ENCODE results near the gene USH1G. TPM values are rescaled to one million over a fixed set of nuclear protein-coding genes. Genes with fewer than 3 reads are reported as not detected.

The USH1G gene
- total RNA-seq, 1 donor from 2014 or later = under 0.01 TPM

DNA sequence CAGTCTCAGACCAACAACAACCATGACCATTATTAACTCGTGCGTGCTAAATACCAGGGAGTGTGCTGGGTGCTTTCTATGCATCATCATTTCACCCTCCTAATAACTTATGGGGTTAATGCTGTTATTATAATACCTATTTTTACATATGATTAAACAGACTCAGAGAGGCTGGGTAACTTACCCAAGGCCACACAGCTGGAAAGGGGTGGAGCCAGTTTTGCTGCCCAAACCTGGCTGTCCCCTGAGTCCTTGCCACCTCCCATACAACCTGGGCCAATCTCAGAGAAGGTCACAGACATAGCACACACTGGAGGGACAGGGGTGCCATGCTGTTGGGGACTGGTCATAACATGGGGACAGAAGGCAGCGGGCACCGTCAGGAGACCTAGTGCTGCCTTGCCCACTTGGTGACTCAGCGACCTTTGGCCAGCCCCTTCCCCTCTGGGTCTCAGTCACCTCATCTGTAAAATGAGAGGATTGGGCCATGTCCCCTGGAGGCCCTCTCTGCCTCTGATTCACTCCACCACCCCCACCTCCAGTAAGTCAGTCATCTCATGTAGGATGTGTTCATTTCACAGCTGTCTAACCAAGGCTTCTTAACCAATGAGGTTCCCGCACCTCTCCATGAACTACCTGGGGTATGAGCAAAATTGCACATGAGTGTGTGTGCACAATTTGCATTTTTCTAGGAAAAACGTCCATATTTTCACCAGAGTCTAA lies 18.2 kb downstream of the USH1G start:
- Histone ChIP-seq H3K4me3 (ENCODE audit: low read length in 3 of 3) (no peak overlapping the region), H3K9me3 (ENCODE audit: control insufficient read depth in 3 of 3, low read length in 3 of 3) (no peaks in the 10 kb centered on the region), H3K36me3 (ENCODE audit: control insufficient read depth in 3 of 3, insufficient read depth in 3 of 3, low read length in 3 of 3) (no peaks in the 10 kb centered on the region), H3K27ac (ENCODE audit: low read depth, low read length) (no peak overlapping the region), H3K27me3 (ENCODE audit: control insufficient read depth in 3 of 3, insufficient read depth in 3 of 3, low read length in 3 of 3) (peaks cover 27 to 30% (median 29%) of the 10 kb centered on the region in 3 donors), H3K4me1 (ENCODE audit: control insufficient read depth in 3 of 3, insufficient read depth in 3 of 3, low read length in 3 of 3) (no peaks in the 10 kb centered on the region), H3K9ac (ENCODE audit: low read depth in 1 of 3, low read length in 3 of 3) (no peak overlapping the region)

DNA sequence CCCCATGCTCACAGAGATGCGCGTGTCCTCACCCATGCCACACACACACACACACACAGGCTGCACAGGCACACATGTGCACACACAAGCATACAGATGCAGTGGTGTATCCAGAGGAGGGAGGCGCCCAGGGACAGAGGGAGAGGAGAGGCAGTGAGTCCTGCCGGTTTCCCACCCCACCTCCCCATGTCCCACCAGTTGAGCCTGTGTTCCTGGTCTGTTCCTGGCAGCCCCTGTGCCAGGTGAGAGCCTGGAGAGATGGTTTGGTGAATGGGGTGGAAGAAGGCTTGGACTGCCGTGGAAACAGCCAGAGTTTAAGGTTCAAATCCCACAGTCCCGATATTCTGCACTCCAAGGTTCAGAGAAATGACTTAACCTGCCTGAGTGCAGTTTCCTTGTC lies 19.4 kb downstream of the USH1G start:
- Histone ChIP-seq H3K9me3 (ENCODE audit: control insufficient read depth in 3 of 3, low read length in 3 of 3) (no peaks in the 10 kb centered on the region), H3K4me1 (ENCODE audit: control insufficient read depth in 3 of 3, insufficient read depth in 3 of 3, low read length in 3 of 3) (no peaks in the 10 kb centered on the region), H3K4me3 (ENCODE audit: low read length in 3 of 3) (no peak overlapping the region), H3K36me3 (ENCODE audit: control insufficient read depth in 3 of 3, insufficient read depth in 3 of 3, low read length in 3 of 3) (no peaks in the 10 kb centered on the region), H3K27me3 (ENCODE audit: control insufficient read depth in 3 of 3, insufficient read depth in 3 of 3, low read length in 3 of 3) (peaks cover 27 to 30% (median 29%) of the 10 kb centered on the region in 3 donors), H3K9ac (ENCODE audit: low read depth in 1 of 3, low read length in 3 of 3) (no peak overlapping the region), H3K27ac (ENCODE audit: low read depth, low read length) (no peak overlapping the region)

DNA sequence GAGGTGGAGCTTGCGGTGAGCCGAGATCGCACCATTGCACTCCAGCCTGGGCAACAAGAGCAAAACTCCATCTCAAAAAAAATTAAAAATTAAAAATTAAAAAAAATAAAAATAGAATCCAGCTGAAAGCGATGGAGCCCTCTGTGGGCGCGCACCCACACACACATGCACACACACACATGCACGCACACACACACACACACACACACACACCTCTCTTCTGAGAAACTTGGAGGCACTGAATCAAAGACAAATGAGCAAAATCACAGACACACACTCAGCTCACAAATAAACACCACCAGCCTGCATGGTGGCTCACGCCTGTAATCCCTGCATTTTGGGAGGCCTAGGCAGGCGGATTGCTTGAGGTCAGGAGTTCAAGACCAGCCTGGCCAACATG lies 20.0 kb downstream of the USH1G start:
- Histone ChIP-seq H3K9ac (ENCODE audit: low read depth in 1 of 3, low read length in 3 of 3) (no peak overlapping the region), H3K36me3 (ENCODE audit: control insufficient read depth in 3 of 3, insufficient read depth in 3 of 3, low read length in 3 of 3) (no peaks in the 10 kb centered on the region), H3K27me3 (ENCODE audit: control insufficient read depth in 3 of 3, insufficient read depth in 3 of 3, low read length in 3 of 3) (peaks cover 27 to 30% (median 29%) of the 10 kb centered on the region in 3 donors), H3K4me1 (ENCODE audit: control insufficient read depth in 3 of 3, insufficient read depth in 3 of 3, low read length in 3 of 3) (no peaks in the 10 kb centered on the region), H3K4me3 (ENCODE audit: low read length in 3 of 3) (no peak overlapping the region), H3K9me3 (ENCODE audit: control insufficient read depth in 3 of 3, low read length in 3 of 3) (no peaks in the 10 kb centered on the region), H3K27ac (ENCODE audit: low read depth, low read length) (no peak overlapping the region)

DNA sequence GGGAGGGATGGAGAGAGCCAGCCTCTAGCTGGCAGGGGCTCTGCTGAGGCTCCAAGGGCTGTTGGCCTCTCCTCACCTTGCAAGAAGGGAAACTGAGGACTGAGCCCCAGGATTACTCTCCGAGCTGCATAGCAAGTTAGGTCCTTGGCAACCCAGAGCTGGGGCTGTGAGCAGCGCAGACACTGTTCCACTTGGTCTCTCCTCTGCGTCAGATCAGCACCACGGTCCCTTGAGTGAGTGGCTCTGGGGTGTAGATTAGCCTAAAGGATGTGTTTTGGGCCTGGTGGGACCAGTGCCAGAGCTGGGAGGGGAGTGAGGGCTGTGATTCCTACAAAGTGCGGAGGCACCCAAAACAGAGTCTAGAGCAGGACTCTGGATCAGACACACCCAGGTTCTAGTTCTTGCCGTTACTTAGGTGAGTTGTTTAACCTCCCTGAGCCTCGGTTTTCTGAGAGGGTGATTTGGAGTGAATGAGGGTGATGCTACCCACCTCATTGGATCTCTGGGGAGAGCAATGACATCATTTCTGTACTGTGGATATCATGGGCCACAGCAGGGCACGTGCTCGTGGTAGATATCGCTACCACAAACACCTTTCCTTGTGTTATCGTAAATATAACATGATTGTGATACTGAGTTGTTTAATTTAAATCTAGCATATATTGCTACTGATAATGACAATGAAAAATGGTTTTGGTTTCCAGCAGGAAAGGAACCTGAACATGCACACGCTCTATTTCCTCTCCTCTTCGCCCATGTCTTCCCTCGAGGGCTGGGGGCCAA lies 21.5 kb downstream of the USH1G start:
- Histone ChIP-seq H3K4me1 (ENCODE audit: control insufficient read depth in 3 of 3, insufficient read depth in 3 of 3, low read length in 3 of 3) (no peaks in the 10 kb centered on the region), H3K9me3 (ENCODE audit: control insufficient read depth in 3 of 3, low read length in 3 of 3) (no peaks in the 10 kb centered on the region), H3K27me3 (ENCODE audit: control insufficient read depth in 3 of 3, insufficient read depth in 3 of 3, low read length in 3 of 3) (peaks cover 28 to 33% (median 32%) of the 10 kb centered on the region in 3 donors), H3K4me3 (ENCODE audit: low read length in 3 of 3) (no peak overlapping the region), H3K9ac (ENCODE audit: low read depth in 1 of 3, low read length in 3 of 3) (no peak overlapping the region), H3K27ac (ENCODE audit: low read depth, low read length) (no peak overlapping the region), H3K36me3 (ENCODE audit: control insufficient read depth in 3 of 3, insufficient read depth in 3 of 3, low read length in 3 of 3) (no peaks in the 10 kb centered on the region)

DNA sequence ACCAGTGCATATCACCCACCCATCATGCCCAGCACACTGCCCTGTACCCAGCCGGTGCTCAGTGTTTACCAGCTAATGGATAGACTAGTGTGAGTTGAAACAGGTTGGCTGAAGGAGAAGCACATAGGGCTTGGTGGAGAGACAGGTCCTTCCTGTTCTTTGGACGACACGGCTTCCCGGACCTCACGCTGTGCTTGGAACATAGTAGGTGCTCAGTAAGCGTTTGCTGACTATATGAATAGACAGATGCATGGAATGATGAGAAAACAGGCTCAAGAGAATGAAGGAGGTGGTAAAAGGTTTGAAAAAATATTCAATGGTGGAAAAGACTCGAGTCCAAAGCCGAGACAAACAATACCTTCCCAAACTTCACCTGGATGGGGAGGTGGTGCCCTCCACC lies 22.8 kb downstream of the USH1G start:
- no peak overlapping the region for H3K27ac ChIP-seq (ENCODE audit: low read depth, low read length)
- H3K4me1 ChIP-seq (ENCODE audit: control insufficient read depth in 3 of 3, insufficient read depth in 3 of 3, low read length in 3 of 3) = no peaks in the 10 kb centered on the region
- H3K9ac ChIP-seq (ENCODE audit: low read depth in 1 of 3, low read length in 3 of 3) = no peak overlapping the region
- no peak overlapping the region for H3K4me3 ChIP-seq (ENCODE audit: low read length in 3 of 3)
- H3K36me3 ChIP-seq (ENCODE audit: control insufficient read depth in 3 of 3, insufficient read depth in 3 of 3, low read length in 3 of 3) = no peaks in the 10 kb centered on the region
- peaks cover 34 to 45% (median 35%) of the 10 kb centered on the region in 3 donors for H3K27me3 ChIP-seq (ENCODE audit: control insufficient read depth in 3 of 3, insufficient read depth in 3 of 3, low read length in 3 of 3)
- H3K9me3 ChIP-seq (ENCODE audit: control insufficient read depth in 3 of 3, low read length in 3 of 3) = no peaks in the 10 kb centered on the region

DNA sequence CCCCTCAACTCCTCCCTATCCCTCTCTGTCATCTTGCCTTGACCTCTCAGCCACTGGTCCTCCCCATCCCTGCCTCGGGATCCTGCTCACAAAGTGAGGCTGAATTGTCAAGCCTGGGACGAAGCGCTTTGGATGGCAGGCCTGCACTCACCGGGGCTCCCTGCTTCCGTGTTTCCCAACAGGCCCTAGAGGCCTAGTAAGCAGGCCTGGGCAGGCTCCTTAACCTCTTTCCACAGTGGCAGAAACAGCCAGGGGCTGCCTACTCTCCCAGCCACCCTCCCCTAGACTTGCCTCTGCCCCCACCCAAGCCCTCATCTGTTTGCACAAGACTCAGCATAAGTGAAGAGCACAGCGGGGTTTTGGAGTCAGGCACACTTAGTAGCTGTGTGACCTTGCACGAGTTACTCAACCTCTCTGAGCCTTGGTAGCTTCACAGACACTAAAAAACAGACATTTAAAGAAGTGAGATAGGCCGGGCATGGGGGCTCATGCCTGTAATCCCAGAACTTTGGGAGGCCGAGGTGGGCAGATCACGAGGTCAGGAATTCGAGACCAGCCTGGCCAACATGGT lies 24.6 kb downstream of the USH1G start:
- Histone ChIP-seq H3K27ac (ENCODE audit: low read depth, low read length) (no peak overlapping the region), H3K4me3 (ENCODE audit: low read length in 3 of 3) (no peak overlapping the region), H3K9ac (ENCODE audit: low read depth in 1 of 3, low read length in 3 of 3) (no peak overlapping the region), H3K4me1 (ENCODE audit: control insufficient read depth in 3 of 3, insufficient read depth in 3 of 3, low read length in 3 of 3) (peaks cover 0 to 2% (median 0%) of the 10 kb centered on the region in 3 donors), H3K9me3 (ENCODE audit: control insufficient read depth in 3 of 3, low read length in 3 of 3) (no peaks in the 10 kb centered on the region), H3K36me3 (ENCODE audit: control insufficient read depth in 3 of 3, insufficient read depth in 3 of 3, low read length in 3 of 3) (no peaks in the 10 kb centered on the region), H3K27me3 (ENCODE audit: control insufficient read depth in 3 of 3, insufficient read depth in 3 of 3, low read length in 3 of 3) (peaks cover 29 to 48% (median 34%) of the 10 kb centered on the region in 3 donors)

DNA sequence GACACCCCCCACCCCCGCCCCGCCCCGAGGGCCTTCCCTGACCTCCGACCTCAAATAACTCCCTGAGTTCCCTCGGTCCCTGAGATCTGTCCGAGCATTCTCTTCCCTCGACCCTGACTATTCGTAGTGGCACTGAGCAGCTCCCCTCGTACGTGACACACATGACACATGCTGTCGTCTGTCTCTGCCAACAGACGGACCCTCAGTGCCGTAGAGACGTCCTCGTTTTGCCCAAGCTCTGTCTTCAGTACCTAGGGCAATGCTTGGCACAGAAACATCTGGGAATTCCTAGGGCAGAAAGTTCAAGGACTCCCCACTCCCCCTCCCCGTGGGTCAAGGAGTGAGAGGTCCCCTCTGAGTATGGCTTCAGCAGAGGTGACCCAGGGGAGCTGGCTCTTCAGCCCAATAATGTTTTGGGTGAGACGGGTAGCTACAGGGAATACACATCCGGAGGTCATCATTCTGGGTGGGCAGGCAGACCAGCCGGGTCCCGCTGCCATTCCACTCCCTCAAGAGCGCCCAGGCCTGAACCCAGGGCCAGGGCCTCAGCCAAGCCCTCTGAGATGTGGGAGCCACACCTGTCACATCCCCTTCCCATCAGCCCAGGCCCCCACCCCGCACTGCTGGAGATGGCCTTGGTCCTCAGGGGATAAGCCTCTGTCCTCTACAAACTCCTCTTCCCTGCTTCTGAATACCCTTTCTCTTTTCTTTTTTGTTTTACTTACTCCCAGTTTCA lies 29.0 kb downstream of the USH1G start:
- H3K27me3 ChIP-seq (ENCODE audit: control insufficient read depth in 3 of 3, insufficient read depth in 3 of 3, low read length in 3 of 3) = peaks cover 35 to 59% (median 44%) of the 10 kb centered on the region in 3 donors
- H3K4me1 ChIP-seq (ENCODE audit: control insufficient read depth in 3 of 3, insufficient read depth in 3 of 3, low read length in 3 of 3) = peaks cover 0 to 3% (median 3%) of the 10 kb centered on the region in 3 donors
- H3K4me3 ChIP-seq (ENCODE audit: low read length in 3 of 3) = no peak overlapping the region
- H3K9ac ChIP-seq (ENCODE audit: low read depth in 1 of 3, low read length in 3 of 3) = no peak overlapping the region
- H3K36me3 ChIP-seq (ENCODE audit: control insufficient read depth in 3 of 3, insufficient read depth in 3 of 3, low read length in 3 of 3) = no peaks in the 10 kb centered on the region
- H3K9me3 ChIP-seq (ENCODE audit: control insufficient read depth in 3 of 3, low read length in 3 of 3) = no peaks in the 10 kb centered on the region
- no peak overlapping the region for H3K27ac ChIP-seq (ENCODE audit: low read depth, low read length)

DNA sequence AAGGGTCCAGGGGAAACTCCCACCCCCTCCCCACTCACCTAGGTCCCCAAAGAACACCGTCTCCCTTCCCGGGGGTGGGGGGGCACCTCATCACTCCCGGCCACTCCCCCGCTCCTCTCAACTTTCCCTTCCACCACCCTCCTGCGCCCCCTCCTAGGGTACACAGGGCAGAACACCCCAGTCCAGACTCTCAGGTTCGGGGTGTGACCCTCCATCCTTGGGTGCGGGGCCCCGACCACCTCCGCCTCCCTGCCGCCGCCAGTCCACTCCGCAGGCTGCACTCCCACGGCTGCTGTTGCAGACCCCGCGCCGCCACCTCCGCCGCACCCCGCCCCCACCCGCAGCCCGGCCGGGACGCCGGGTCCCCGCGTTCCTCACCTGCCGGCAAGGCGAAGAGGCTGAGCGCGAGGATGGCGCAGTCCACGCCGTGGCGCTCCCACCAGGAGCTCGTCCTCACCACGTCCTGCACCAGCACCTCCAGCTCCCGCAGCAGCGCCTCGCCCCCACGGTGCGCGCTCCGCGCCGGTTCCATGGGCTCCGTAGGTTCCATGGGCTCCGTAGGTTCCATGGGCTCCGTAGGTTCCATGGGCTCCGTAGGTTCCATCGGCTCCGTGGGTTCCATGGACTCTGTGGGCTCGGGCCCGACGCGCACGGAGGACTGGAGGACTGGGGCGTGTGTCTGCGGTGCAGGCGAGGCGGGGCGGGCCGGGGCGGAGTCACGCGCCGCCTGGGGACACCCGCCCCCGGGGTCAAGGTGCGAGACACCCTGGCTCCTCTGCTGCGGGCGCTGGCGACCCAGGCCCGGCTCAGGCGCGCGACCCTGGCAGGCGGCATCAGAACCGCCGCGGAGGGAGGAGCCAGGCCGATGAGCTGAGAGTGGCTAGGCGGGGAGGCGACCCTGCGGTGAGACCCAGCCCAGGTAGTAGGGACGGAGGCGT lies 29.8 kb downstream of the USH1G start, which contains the start of gene FADS6:
Gene FADS6, minus strand, starts transcription at position 660 of the 938 bp plus-strand sequence. Its CDS starts 38 bp downstream, at position 622.
- Histone ChIP-seq H3K4me1 (ENCODE audit: control insufficient read depth in 3 of 3, insufficient read depth in 3 of 3, low read length in 3 of 3) (peaks cover 0 to 3% (median 3%) of the 10 kb centered on the region in 3 donors), H3K27ac (ENCODE audit: low read depth, low read length) (no peak within 1 kb of the TSS), H3K27me3 (ENCODE audit: control insufficient read depth in 3 of 3, insufficient read depth in 3 of 3, low read length in 3 of 3) (peaks cover 35 to 67% (median 52%) of the 10 kb centered on the region in 3 donors), H3K36me3 (ENCODE audit: control insufficient read depth in 3 of 3, insufficient read depth in 3 of 3, low read length in 3 of 3) (no peaks in the 10 kb centered on the region), H3K9me3 (ENCODE audit: control insufficient read depth in 3 of 3, low read length in 3 of 3) (no peaks in the 10 kb centered on the region), H3K9ac (ENCODE audit: low read depth in 1 of 3, low read length in 3 of 3) (no peak within 1 kb of the TSS), H3K4me3 (ENCODE audit: low read length in 3 of 3) (peak within 1 kb of the TSS in 1 of 3 donors; percentile 43)

Measured in skeletal muscle tissue (tissue), 4 donors.